Measurements from ENCODE around the gene RNF6. TPM values are rescaled to one million over a fixed set of nuclear protein-coding genes. Genes with fewer than 3 reads are reported as not detected.
A peak's percentile ranks its signal among the peaks of the same experiment; 100 is the strongest.

The RNF6 gene
- total RNA-seq, 1 experiment from 2014 or later, result 19.5 TPM

DNA sequence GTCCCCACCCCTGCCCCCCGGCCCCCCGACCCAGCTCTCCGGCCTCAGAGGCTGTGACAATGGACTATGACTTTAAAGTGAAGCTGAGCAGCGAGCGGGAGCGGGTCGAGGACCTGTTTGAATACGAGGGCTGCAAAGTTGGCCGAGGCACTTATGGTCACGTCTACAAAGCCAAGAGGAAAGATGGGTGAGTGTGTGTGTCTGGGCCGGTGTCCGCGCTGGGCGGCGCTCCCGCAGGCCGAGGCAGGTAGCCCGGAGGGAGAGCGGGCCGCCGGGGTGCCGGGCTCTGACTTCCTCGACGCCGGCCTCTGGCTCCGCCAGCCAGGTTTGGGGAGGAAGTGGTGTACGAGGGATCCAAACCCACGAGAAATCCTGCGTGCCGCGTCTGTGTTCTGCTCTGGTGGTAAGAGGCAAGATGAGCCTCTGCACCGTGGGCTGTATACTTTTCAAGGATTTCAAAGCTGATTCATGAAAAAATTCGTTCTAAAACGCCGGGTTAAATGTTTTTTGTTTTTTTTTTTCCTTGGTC, 32.5 kb upstream of the RNF6 start:
- Histone ChIP-seq H3K4me1 (ENCODE audit: insufficient read depth, low read length) (no peaks in the 10 kb centered on the region), H3T11ph (ENCODE audit: low read length) (no peak overlapping the region), H2BK20ac (ENCODE audit: low read depth, low read length, poor library complexity, severe bottlenecking) (no peak overlapping the region), H3K27me3 (ENCODE audit: insufficient read depth, low read length) (peaks cover 2% of the 10 kb centered on the region; the same call in 1 of the 2 replicates), H3K23ac (ENCODE audit: insufficient read length, low read depth, low read length) (no peak overlapping the region), H3K9ac (ENCODE audit: extremely low read depth, insufficient read length, low read length) (peak overlapping the region; percentile 75), H4K20me1 (ENCODE audit: control insufficient read depth, insufficient read depth, insufficient read length) (no peaks in the 10 kb centered on the region), H3K23me2 (ENCODE audit: insufficient read length, low read depth, low read length, poor library complexity, severe bottlenecking) (peaks cover 6% of the 10 kb centered on the region), H3K79me1 (ENCODE audit: insufficient read depth, low read depth, low read length, poor library complexity, severe bottlenecking) (peaks cover 8% of the 10 kb centered on the region), H4K8ac (replicated peaks; ENCODE audit: insufficient read length, low read depth, low read length) (no peak overlapping the region), H2BK5ac (ENCODE audit: insufficient read length, low read length) (no peak overlapping the region), H3K79me2 (ENCODE audit: insufficient read depth, low read length) (peaks cover 16% of the 10 kb centered on the region; the same call in 1 of the 2 replicates), H2BK12ac (ENCODE audit: insufficient read length, low read depth, low read length) (no peak overlapping the region), H4K91ac (ENCODE audit: insufficient read length, low read depth, low read length) (no peak overlapping the region), H3K4ac (ENCODE audit: low read depth, low read length) (no peak overlapping the region), H2BK15ac (ENCODE audit: low read depth, low read length) (no peak overlapping the region), H3K4me2 (ENCODE audit: insufficient read depth, insufficient read length, low read length) (peak overlapping the region; percentile 98), H3K14ac (ENCODE audit: insufficient read depth, low read length) (0 out of 2 replicates have a peak overlapping the region, but pooled peaks have one; percentile 61), H2AFZ (ENCODE audit: low read length) (no peak overlapping the region), H2BK120ac (ENCODE audit: low read depth, low read length, poor library complexity, severe bottlenecking) (no peak overlapping the region), H2AK5ac (ENCODE audit: insufficient read length, low read length) (no peak overlapping the region), H3K56ac (ENCODE audit: insufficient read length, low read depth, low read length) (no peak overlapping the region), H3K18ac (ENCODE audit: insufficient read length, low read depth, low read length) (no peak overlapping the region), H4K5ac (ENCODE audit: insufficient read length, low read depth, low read length) (no peak overlapping the region), H3K9me3 (ENCODE audit: control insufficient read depth, low read depth, low read length) (no peaks in the 10 kb centered on the region), H3K27ac (ENCODE audit: insufficient read length, low read depth, low read length) (no peak overlapping the region)
- WGBS (ENCODE audit: extremely low coverage, insufficient read length, low lambda C conversion rate), result no CpG with 5 or more reads among the region's 35 CpGs
- Mint-ChIP-seq H3K27me3 (ENCODE audit: low read depth) (peaks cover 2% of the 10 kb centered on the region), H3K27ac (peak overlapping the region in 2 of 3 experiments; percentile 90 to 91; a peak in 5 of 7 replicates), H3K4me1 (peaks cover 22% of the 10 kb centered on the region in 2 experiments), H3K36me3 (ENCODE audit: insufficient read depth in 1 of 3, low read depth in 3 of 3) (no peaks in the 10 kb centered on the region), H3K4me3 (peak overlapping the region; percentile 76 to 91), H3K9me3 (no peaks in the 10 kb centered on the region)
- peak; percentile 48 for DNase-seq
- TF ChIP-seq CTCF (conservative IDR thresholded peaks at IDR 0.05), result no peak

Measured in H9 (cell line).